Measurements from ENCODE around the gene LNX1.

DNA sequence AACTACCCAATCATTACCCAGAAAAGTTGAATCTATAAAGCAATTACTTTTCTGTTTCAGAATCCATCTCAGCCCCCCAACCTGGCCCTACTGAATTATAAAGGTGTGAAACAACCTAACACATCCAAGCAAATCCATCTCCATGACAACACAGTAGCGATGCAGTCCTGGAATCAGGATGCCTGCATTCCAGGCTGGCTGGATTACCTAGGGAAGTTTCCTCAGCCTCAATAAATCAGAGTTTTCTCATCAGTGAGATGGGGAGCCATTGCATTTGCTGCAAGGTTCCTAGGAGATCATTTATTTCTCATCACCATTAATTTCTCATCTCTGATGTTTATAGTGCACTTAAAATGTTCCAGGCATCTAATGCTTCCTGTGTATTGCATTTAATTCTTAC lies 46.0 kb downstream of the LNX1 start:
- TF ChIP-seq, protein P1, sequence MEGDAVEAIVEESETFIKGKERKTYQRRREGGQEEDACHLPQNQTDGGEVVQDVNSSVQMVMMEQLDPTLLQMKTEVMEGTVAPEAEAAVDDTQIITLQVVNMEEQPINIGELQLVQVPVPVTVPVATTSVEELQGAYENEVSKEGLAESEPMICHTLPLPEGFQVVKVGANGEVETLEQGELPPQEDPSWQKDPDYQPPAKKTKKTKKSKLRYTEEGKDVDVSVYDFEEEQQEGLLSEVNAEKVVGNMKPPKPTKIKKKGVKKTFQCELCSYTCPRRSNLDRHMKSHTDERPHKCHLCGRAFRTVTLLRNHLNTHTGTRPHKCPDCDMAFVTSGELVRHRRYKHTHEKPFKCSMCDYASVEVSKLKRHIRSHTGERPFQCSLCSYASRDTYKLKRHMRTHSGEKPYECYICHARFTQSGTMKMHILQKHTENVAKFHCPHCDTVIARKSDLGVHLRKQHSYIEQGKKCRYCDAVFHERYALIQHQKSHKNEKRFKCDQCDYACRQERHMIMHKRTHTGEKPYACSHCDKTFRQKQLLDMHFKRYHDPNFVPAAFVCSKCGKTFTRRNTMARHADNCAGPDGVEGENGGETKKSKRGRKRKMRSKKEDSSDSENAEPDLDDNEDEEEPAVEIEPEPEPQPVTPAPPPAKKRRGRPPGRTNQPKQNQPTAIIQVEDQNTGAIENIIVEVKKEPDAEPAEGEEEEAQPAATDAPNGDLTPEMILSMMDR (IDR thresholded peaks at IDR 0.05): no peak
- TF ChIP-seq POLR2A (IDR thresholded peaks at IDR 0.05): no peak
